SW 1271 (cell line): ENCODE results near the gene CNTFR.

Experiments
- DNase-seq, 2 experiments: peaks; one replicate each; lab custom pipeline; 2025; lab: John Stamatoyannopoulos, UW

Gene CNTFR

GRCh38 chr9:34522971-34523797 is 66.3 kb downstream of the CNTFR start, which contains the start of gene ENHO:
Gene ENHO, minus strand, starts transcription at chr9:34522990. Its CDS starts 1,295 bp downstream, at chr9:34521695.
- peak; percentile 45 to 70 for DNase-seq

- DNase-seq: no peak
These were observed 67.2 kb downstream of the CNTFR start for GRCh38 chr9:34522091-34522887.

- DNase-seq: no peak
These were observed 68.0 kb downstream of the CNTFR start for GRCh38 chr9:34521406-34522045.

GRCh38 chr9:34520505-34521385 is 68.8 kb downstream of the CNTFR start:
- no peak for DNase-seq

GRCh38 chr9:34520096-34520495 is 69.4 kb downstream of the CNTFR start:
- no peak for DNase-seq

GRCh38 chr9:34519321-34520020 is 70.1 kb downstream of the CNTFR start:
- no peak for DNase-seq

GRCh38 chr9:34518896-34519295 is 70.6 kb downstream of the CNTFR start:
- DNase-seq: no peak

- DNase-seq: no peak
These were observed 71.4 kb downstream of the CNTFR start for GRCh38 chr9:34518110-34518616.

- DNase-seq: no peak
These were observed 72.3 kb downstream of the CNTFR start for GRCh38 chr9:34517185-34517584.

- no peak for DNase-seq
These were observed 73.6 kb downstream of the CNTFR start for GRCh38 chr9:34515959-34516358.

- DNase-seq: no peak
These were observed 74.7 kb downstream of the CNTFR start for GRCh38 chr9:34514816-34515215.

GRCh38 chr9:34514401-34514800 is 75.1 kb downstream of the CNTFR start:
- DNase-seq: no peak

GRCh38 chr9:34513567-34514214 is 75.8 kb downstream of the CNTFR start:
- DNase-seq: no peak

- no peak for DNase-seq
These were observed 77.1 kb downstream of the CNTFR start for GRCh38 chr9:34512131-34513078.

- DNase-seq: no peak
These were observed 78.7 kb downstream of the CNTFR start for GRCh38 chr9:34510497-34511468.

- no peak for DNase-seq
These were observed 80.6 kb downstream of the CNTFR start for GRCh38 chr9:34508951-34509350.

GRCh38 chr9:34508463-34508862 is 81.1 kb downstream of the CNTFR start:
- no peak for DNase-seq

GRCh38 chr9:34507966-34508365 is 81.6 kb downstream of the CNTFR start:
- DNase-seq: no peak
